H9 (cell line): ENCODE measurements around the gene NUFIP2. TPM values are rescaled to one million over a fixed set of nuclear protein-coding genes. Genes with fewer than 3 reads are reported as not detected.

Experiments used
- DNase-seq: peaks from one replicate; pipeline ENCODE4 v3.0.0-alpha.2; 2017
- H2AFZ ChIP-seq: one replicate; pipeline ENCODE4 v1.6.1; 2013; ENCODE audit warnings: mild to moderate bottlenecking, low read length, control low read depth, moderate library complexity
- H2AK5ac ChIP-seq: 2 replicates; pipeline ENCODE4 v1.6.1; 2013; ENCODE audit warnings: low read length, control low read depth, mixed read lengths; ENCODE audit not compliant: insufficient read length
- H2BK120ac ChIP-seq: one replicate; pipeline ENCODE4 v1.6.1; 2013; ENCODE audit warnings: low read depth, mild to moderate bottlenecking, low read length, control low read depth, inconsistent platforms; ENCODE audit not compliant: poor library complexity, severe bottlenecking
- H2BK12ac ChIP-seq: 2 replicates; pipeline ENCODE4 v1.6.1; 2013; ENCODE audit warnings: low read length, control low read depth, mixed read lengths, low read depth; ENCODE audit not compliant: insufficient read length
- H2BK15ac ChIP-seq: 2 replicates; pipeline ENCODE4 v1.6.1; 2013; ENCODE audit warnings: low read depth, low read length, control low read depth
- H2BK20ac ChIP-seq: one replicate; pipeline ENCODE4 v1.6.1; 2013; ENCODE audit warnings: low read depth, mild to moderate bottlenecking, low read length, control low read depth, inconsistent platforms; ENCODE audit not compliant: poor library complexity, severe bottlenecking
- H2BK5ac ChIP-seq: 2 replicates; pipeline ENCODE4 v1.6.1; 2013; ENCODE audit warnings: low read length, control low read depth, mixed read lengths; ENCODE audit not compliant: insufficient read length
- H3K14ac ChIP-seq: 2 replicates; pipeline ENCODE4 v1.6.1; 2013; ENCODE audit warnings: low read length, control low read depth; ENCODE audit not compliant: insufficient read depth
- H3K18ac ChIP-seq: 2 replicates; pipeline ENCODE4 v1.6.1; 2013; ENCODE audit warnings: low read depth, mild to moderate bottlenecking, mixed read lengths, low read length, control low read depth; ENCODE audit not compliant: insufficient read length
- H3K23ac ChIP-seq: 2 replicates; pipeline ENCODE4 v1.6.1; 2013; ENCODE audit warnings: low read length, control low read depth, mixed read lengths, low read depth; ENCODE audit not compliant: insufficient read length
- H3K23me2 ChIP-seq: 2 replicates; pipeline ENCODE4 v1.6.1; 2013; ENCODE audit warnings: low read depth, mild to moderate bottlenecking, mixed read lengths, low read length, control low read depth; ENCODE audit not compliant: insufficient read length, poor library complexity, severe bottlenecking
- H3K27ac ChIP-seq: 2 replicates; pipeline ENCODE4 v1.5.1; 2013; ENCODE audit warnings: low read length, control low read depth, mixed read lengths, low read depth; ENCODE audit not compliant: insufficient read length
- H3K27me3 ChIP-seq: 2 replicates; pipeline ENCODE4 v1.6.1; 2013; ENCODE audit warnings: low read length, control low read depth, inconsistent platforms; ENCODE audit not compliant: insufficient read depth
- H3K4ac ChIP-seq: 2 replicates; pipeline ENCODE4 v1.6.1; 2013; ENCODE audit warnings: low read depth, mild to moderate bottlenecking, control low read depth, inconsistent platforms, low read length, moderate library complexity
- H3K4me1 ChIP-seq: 2 replicates; pipeline ENCODE4 v1.6.1; 2013; ENCODE audit warnings: low read length, control low read depth, inconsistent platforms; ENCODE audit not compliant: insufficient read depth
- H3K4me2 ChIP-seq: 2 replicates; pipeline ENCODE4 v1.6.1; 2013; ENCODE audit warnings: low read length, control low read depth, mixed read lengths; ENCODE audit not compliant: insufficient read length, insufficient read depth
- H3K56ac ChIP-seq: 2 replicates; pipeline ENCODE4 v1.6.1; 2013; ENCODE audit warnings: low read depth, mild to moderate bottlenecking, mixed read lengths, low read length, control low read depth; ENCODE audit not compliant: insufficient read length
- H3K79me1 ChIP-seq: 2 replicates; pipeline ENCODE4 v1.6.1; 2013; ENCODE audit warnings: low read depth, mild to moderate bottlenecking, moderate library complexity, low read length, control low read depth, inconsistent platforms; ENCODE audit not compliant: insufficient read depth, poor library complexity, severe bottlenecking
- H3K79me2 ChIP-seq: 2 replicates; pipeline ENCODE4 v1.6.1; 2013; ENCODE audit warnings: low read length, control low read depth, inconsistent platforms; ENCODE audit not compliant: insufficient read depth
- H3K9ac ChIP-seq: 2 replicates; pipeline ENCODE4 v1.6.1; 2013; ENCODE audit warnings: low read length, control low read depth, mixed read lengths; ENCODE audit not compliant: insufficient read length; ENCODE audit errors: extremely low read depth
- H3K9me3 ChIP-seq: one replicate; pipeline ENCODE4 v1.6.1; 2013; ENCODE audit warnings: low read depth, low read length, inconsistent platforms; ENCODE audit not compliant: control insufficient read depth
- H3T11ph ChIP-seq: one replicate; pipeline ENCODE4 v1.6.1; 2013; ENCODE audit warnings: mild to moderate bottlenecking, low read length, control low read depth, inconsistent platforms
- H4K20me1 ChIP-seq: one replicate; pipeline ENCODE4 v1.6.1; 2013; ENCODE audit not compliant: control insufficient read depth, insufficient read length, insufficient read depth
- H4K5ac ChIP-seq: 2 replicates; pipeline ENCODE4 v1.6.1; 2013; ENCODE audit warnings: low read depth, mild to moderate bottlenecking, mixed read lengths, low read length, control low read depth; ENCODE audit not compliant: insufficient read length
- H4K8ac ChIP-seq: replicated peaks from 2 replicates; pipeline ENCODE4 v1.6.1; 2013; ENCODE audit warnings: low read length, control low read depth, mixed read lengths, low read depth; ENCODE audit not compliant: insufficient read length
- H4K91ac ChIP-seq: 2 replicates; pipeline ENCODE4 v1.6.1; 2013; ENCODE audit warnings: low read depth, mild to moderate bottlenecking, moderate library complexity, mixed read lengths, low read length, control low read depth; ENCODE audit not compliant: insufficient read length
- H3K27ac Mint-ChIP-seq, 3 experiments: 2 replicates in 2 of 3; 3 replicates in 1 of 3; pipeline ENCODE4 v1.8.0; 2020 to 2021; ENCODE audit warnings: mixed read lengths in 3 of 3, mild to moderate bottlenecking in 1 of 3, moderate library complexity in 1 of 3
- H3K27me3 Mint-ChIP-seq: 2 replicates; pipeline ENCODE4 v1.8.0; 2021; ENCODE audit warnings: low read depth, mild to moderate bottlenecking, moderate library complexity, mixed read lengths
- H3K36me3 Mint-ChIP-seq, 3 experiments: 2 replicates in 2 of 3; 3 replicates in 1 of 3; pipeline ENCODE4 v1.8.0; 2020 to 2021; ENCODE audit warnings: low read depth in 3 of 3, mixed read lengths in 3 of 3; ENCODE audit not compliant: insufficient read depth in 1 of 3
- H3K4me1 Mint-ChIP-seq, 2 experiments: 2 replicates each; pipeline ENCODE4 v1.8.0; 2020; ENCODE audit warnings: mixed read lengths in 2 of 2
- H3K4me3 Mint-ChIP-seq, 2 experiments: 2 replicates in 1 of 2; 3 replicates in 1 of 2; pipeline ENCODE4 v1.8.0; 2020 to 2021; ENCODE audit warnings: mild to moderate bottlenecking in 2 of 2, mixed read lengths in 2 of 2, moderate library complexity in 1 of 2
- H3K9me3 Mint-ChIP-seq, 2 experiments: 2 replicates in 1 of 2; 3 replicates in 1 of 2; pipeline ENCODE4 v1.8.0; 2020; ENCODE audit warnings: mild to moderate bottlenecking in 2 of 2, mixed read lengths in 2 of 2, moderate library complexity in 1 of 2
- WGBS: extraction: QIAGEN DNeasy Blood & Tissue Kit; methylation state at CpG from one replicate; pipeline ENCODE4 v1.1.7; 2013; ENCODE audit warnings: missing lambda C conversion rate, low lambda C conversion rate, mixed read lengths; ENCODE audit not compliant: insufficient read length; ENCODE audit errors: extremely low coverage; 5-methylcytosine and 5-hydroxymethylcytosine counted together
- total RNA-seq: library from RNA; stranded (reverse); gene quantifications from 2 replicates; pipeline ENCODE4 v1.2.1, GENCODE V29; 2021
- TF ChIP-seq, protein P1 (sequence below): fragments of 200-600 bp; sonication (generic); conservative IDR thresholded peaks from 3 replicates; pipeline ENCODE4 v1.8.0; 2021; ENCODE audit warnings: antibody characterized with exemption, mild to moderate bottlenecking

The NUFIP2 gene
- total RNA-seq, 1 experiment from 2014 or later, result 97.9 TPM

GRCh38 chr17:29299031-29299430, 5.1 kb upstream of the NUFIP2 start:
- no peak overlapping the region for H2BK5ac ChIP-seq
- no peaks in the 10 kb centered on the region for H3K27me3 ChIP-seq
- no peak overlapping the region for H3K27ac ChIP-seq
- Mint-ChIP-seq H3K4me1 (peaks cover 5 to 9% of the 10 kb centered on the region in 2 experiments), H3K36me3 (no peaks in the 10 kb centered on the region; a peak in 1 of 7 replicates), H3K9me3 (no peaks in the 10 kb centered on the region; a peak in 1 of 5 replicates), H3K27ac (no peak overlapping the region), H3K27me3 (peaks cover 2% of the 10 kb centered on the region; the same call in 1 of the 2 replicates), H3K4me3 (no peak overlapping the region)
- no peak overlapping the region for H2BK120ac ChIP-seq
- H2BK15ac ChIP-seq, result no peak overlapping the region
- no peak overlapping the region for H2AK5ac ChIP-seq
- no peaks in the 10 kb centered on the region for H3K79me1 ChIP-seq
- DNase-seq, result no peak
- WGBS, result no CpG with 5 or more reads among the region's 2 CpGs
- H3K9ac ChIP-seq, result no peak overlapping the region
- no peaks in the 10 kb centered on the region for H3K79me2 ChIP-seq
- TF ChIP-seq, protein P1, sequence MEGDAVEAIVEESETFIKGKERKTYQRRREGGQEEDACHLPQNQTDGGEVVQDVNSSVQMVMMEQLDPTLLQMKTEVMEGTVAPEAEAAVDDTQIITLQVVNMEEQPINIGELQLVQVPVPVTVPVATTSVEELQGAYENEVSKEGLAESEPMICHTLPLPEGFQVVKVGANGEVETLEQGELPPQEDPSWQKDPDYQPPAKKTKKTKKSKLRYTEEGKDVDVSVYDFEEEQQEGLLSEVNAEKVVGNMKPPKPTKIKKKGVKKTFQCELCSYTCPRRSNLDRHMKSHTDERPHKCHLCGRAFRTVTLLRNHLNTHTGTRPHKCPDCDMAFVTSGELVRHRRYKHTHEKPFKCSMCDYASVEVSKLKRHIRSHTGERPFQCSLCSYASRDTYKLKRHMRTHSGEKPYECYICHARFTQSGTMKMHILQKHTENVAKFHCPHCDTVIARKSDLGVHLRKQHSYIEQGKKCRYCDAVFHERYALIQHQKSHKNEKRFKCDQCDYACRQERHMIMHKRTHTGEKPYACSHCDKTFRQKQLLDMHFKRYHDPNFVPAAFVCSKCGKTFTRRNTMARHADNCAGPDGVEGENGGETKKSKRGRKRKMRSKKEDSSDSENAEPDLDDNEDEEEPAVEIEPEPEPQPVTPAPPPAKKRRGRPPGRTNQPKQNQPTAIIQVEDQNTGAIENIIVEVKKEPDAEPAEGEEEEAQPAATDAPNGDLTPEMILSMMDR, result no peak
- no peaks in the 10 kb centered on the region for H3K4me1 ChIP-seq
- H3T11ph ChIP-seq, result no peak overlapping the region
- no peak overlapping the region for H4K5ac ChIP-seq
- H4K20me1 ChIP-seq, result no peaks in the 10 kb centered on the region
- no peak overlapping the region for H3K4ac ChIP-seq
- H3K56ac ChIP-seq, result no peak overlapping the region
- no peak overlapping the region for H2AFZ ChIP-seq
- no peaks in the 10 kb centered on the region for H3K9me3 ChIP-seq
- no peak overlapping the region for H3K23ac ChIP-seq
- no peak overlapping the region for H4K8ac ChIP-seq
- no peaks in the 10 kb centered on the region for H3K23me2 ChIP-seq
- H2BK12ac ChIP-seq, result no peak overlapping the region
- no peak overlapping the region for H2BK20ac ChIP-seq
- no peak overlapping the region for H3K14ac ChIP-seq
- no peak overlapping the region for H4K91ac ChIP-seq
- H3K18ac ChIP-seq, result no peak overlapping the region
- H3K4me2 ChIP-seq, result no peak overlapping the region
